ENCODE measurements around the gene SMYD2. TPM values are rescaled to one million over a fixed set of nuclear protein-coding genes. Genes with fewer than 3 reads are reported as not detected.

Gene SMYD2
- polyA plus RNA-seq, 2 of the 4 experiments (the other 2 are of a cell fraction): 32.3 to 54.9 TPM

- Histone ChIP-seq H3K4me3 (no peak overlapping the region), H3K4me2 (no peak overlapping the region), H3K4me1 (no peaks in the 10 kb centered on the region), H3K9me3 (no peaks in the 10 kb centered on the region), H3K27ac (no peak overlapping the region)
- CTCF ChIA-PET: no interaction called here
- 90% methylated on average over 9 of the region's 9 CpGs for WGBS (ENCODE audit: missing lambda C conversion rate)
- FAIRE-seq (no peak), DNase-seq (ENCODE audit: low read depth in 1 of 2, low spot score in 1 of 2) (no peak), ATAC-seq (no peak)
- TF ChIP-seq MAZ (IDR thresholded peaks at IDR 0.05; ENCODE audit: borderline replicate concordance, low read depth, low read length) (no peak), FOSB (CRISPR knock-in tag; IDR thresholded peaks at IDR 0.05) (no peak), ZNF302 (CRISPR knock-in tag; IDR thresholded peaks at IDR 0.05) (no peak), POLR2AphosphoS2 (conservative IDR thresholded peaks at IDR 0.05; ENCODE audit: low read length) (no peak), MYC (IDR thresholded peaks at IDR 0.05; ENCODE audit: borderline replicate concordance, low read length) (no peak), NFE2L2 (conservative IDR thresholded peaks at IDR 0.05; ENCODE audit: low read length) (no peak), HES2 (IDR thresholded peaks at IDR 0.05) (no peak), JUNB (IDR thresholded peaks at IDR 0.05) (no peak), SREBF2 (IDR thresholded peaks at IDR 0.05) (no peak), ZSCAN20 (CRISPR knock-in tag; IDR thresholded peaks at IDR 0.05) (no peak), CHD4 (IDR thresholded peaks at IDR 0.05; ENCODE audit: borderline replicate concordance) (no peak), BHLHE40 (IDR thresholded peaks at IDR 0.05; ENCODE audit: low read depth, low read length) (no peak), RNF2 (IDR thresholded peaks at IDR 0.05; ENCODE audit: borderline replicate concordance, low read depth) (no peak), ZC3H11A (IDR thresholded peaks at IDR 0.05) (no peak)
- TF ChIP-seq, protein P1, sequence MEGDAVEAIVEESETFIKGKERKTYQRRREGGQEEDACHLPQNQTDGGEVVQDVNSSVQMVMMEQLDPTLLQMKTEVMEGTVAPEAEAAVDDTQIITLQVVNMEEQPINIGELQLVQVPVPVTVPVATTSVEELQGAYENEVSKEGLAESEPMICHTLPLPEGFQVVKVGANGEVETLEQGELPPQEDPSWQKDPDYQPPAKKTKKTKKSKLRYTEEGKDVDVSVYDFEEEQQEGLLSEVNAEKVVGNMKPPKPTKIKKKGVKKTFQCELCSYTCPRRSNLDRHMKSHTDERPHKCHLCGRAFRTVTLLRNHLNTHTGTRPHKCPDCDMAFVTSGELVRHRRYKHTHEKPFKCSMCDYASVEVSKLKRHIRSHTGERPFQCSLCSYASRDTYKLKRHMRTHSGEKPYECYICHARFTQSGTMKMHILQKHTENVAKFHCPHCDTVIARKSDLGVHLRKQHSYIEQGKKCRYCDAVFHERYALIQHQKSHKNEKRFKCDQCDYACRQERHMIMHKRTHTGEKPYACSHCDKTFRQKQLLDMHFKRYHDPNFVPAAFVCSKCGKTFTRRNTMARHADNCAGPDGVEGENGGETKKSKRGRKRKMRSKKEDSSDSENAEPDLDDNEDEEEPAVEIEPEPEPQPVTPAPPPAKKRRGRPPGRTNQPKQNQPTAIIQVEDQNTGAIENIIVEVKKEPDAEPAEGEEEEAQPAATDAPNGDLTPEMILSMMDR (IDR thresholded peaks at IDR 0.05): no peak
- TF ChIP-seq, protein P2, sequence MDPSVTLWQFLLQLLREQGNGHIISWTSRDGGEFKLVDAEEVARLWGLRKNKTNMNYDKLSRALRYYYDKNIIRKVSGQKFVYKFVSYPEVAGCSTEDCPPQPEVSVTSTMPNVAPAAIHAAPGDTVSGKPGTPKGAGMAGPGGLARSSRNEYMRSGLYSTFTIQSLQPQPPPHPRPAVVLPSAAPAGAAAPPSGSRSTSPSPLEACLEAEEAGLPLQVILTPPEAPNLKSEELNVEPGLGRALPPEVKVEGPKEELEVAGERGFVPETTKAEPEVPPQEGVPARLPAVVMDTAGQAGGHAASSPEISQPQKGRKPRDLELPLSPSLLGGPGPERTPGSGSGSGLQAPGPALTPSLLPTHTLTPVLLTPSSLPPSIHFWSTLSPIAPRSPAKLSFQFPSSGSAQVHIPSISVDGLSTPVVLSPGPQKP (IDR thresholded peaks at IDR 0.05; ENCODE audit: low read depth, low read length): no peak
- POLR2A ChIA-PET: no interaction called here
Measured at GRCh38 chr1:214377886-214378285, 96.9 kb downstream of the SMYD2 start.

DNA sequence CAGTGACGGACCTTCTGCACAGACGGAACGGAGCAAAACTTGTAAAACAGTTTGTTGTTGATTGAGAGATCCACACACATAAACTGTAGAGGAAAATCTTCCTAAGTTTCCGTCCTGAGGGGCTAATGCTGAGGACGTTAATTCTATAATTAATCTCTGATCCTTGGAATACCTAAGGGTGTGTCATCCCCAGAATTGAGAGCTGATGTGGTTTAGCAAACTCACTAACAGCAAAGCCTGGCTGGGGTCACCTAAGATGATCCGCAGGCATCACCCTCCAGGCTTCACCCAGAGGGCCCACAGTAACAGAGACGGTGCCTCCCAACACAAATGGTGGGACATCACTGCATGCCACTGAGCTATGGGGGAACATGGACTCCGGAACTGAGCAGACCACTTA, 97.5 kb downstream of the SMYD2 start:
- H3K9me3 ChIP-seq: no peaks in the 10 kb centered on the region
- ATAC-seq (no peak), DNase-seq (ENCODE audit: low read depth in 1 of 2, low spot score in 1 of 2) (no peak), FAIRE-seq (no peak)
- H3K4me1 ChIP-seq: no peaks in the 10 kb centered on the region
- no peak overlapping the region for H3K4me2 ChIP-seq
- CTCF ChIA-PET: interaction anchor here (0.6 kb wide), 1 partner anchor 1221 kb away, joined by 3 read pairs; no protein-coding TSS in a partner anchor
- H3K4me3 ChIP-seq: no peak overlapping the region
- POLR2A ChIA-PET: no interaction called here
- 92% methylated on average over 8 of the region's 8 CpGs for WGBS (ENCODE audit: missing lambda C conversion rate)
- TF ChIP-seq SMC3 (IDR thresholded peaks at IDR 0.05) (no peak), ZC3H11A (IDR thresholded peaks at IDR 0.05) (no peak), GATA3 (IDR thresholded peaks at IDR 0.05; ENCODE audit: borderline replicate concordance) (no peak), SREBF2 (IDR thresholded peaks at IDR 0.05) (no peak), RNF2 (IDR thresholded peaks at IDR 0.05; ENCODE audit: borderline replicate concordance, low read depth) (no peak), CHD4 (IDR thresholded peaks at IDR 0.05; ENCODE audit: borderline replicate concordance) (no peak), NR3C1 (IDR thresholded peaks at IDR 0.05) (no peak), NFE2L2 (conservative IDR thresholded peaks at IDR 0.05; ENCODE audit: low read length) (no peak), FOSL2 (IDR thresholded peaks at IDR 0.05) (no peak), FOSL2 (CRISPR knock-in tag; IDR thresholded peaks at IDR 0.05) (no peak), EHMT2 (IDR thresholded peaks at IDR 0.05; ENCODE audit: low read depth) (no peak)
- TF ChIP-seq, protein P1 (IDR thresholded peaks at IDR 0.05): no peak
- TF ChIP-seq, protein P3, sequence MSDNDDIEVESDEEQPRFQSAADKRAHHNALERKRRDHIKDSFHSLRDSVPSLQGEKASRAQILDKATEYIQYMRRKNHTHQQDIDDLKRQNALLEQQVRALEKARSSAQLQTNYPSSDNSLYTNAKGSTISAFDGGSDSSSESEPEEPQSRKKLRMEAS (IDR thresholded peaks at IDR 0.05): no peak
- H3K27ac ChIP-seq: no peak overlapping the region

All from A549 (cell line).